Lower leg skin (tissue), 3 donors: Measurements from ENCODE around the gene SLC25A13.

Experiments used
- CTCF ChIP-seq, 3 donors: fragments of 450-650 bp; IDR thresholded peaks; one replicate each; pipeline ENCODE4 v1.5.1; 2016; ENCODE audit warnings: antibody characterized with exemption in 3 of 3, mild to moderate bottlenecking in 3 of 3, moderate library complexity in 2 of 3
- POLR2A ChIP-seq, 2 donors: fragments of 450-650 bp; IDR thresholded peaks; one replicate each; pipeline ENCODE4 v1.6.1; 2016 to 2017; ENCODE audit warnings: antibody characterized with exemption in 2 of 2, mild to moderate bottlenecking in 1 of 2, moderate library complexity in 1 of 2

DNA sequence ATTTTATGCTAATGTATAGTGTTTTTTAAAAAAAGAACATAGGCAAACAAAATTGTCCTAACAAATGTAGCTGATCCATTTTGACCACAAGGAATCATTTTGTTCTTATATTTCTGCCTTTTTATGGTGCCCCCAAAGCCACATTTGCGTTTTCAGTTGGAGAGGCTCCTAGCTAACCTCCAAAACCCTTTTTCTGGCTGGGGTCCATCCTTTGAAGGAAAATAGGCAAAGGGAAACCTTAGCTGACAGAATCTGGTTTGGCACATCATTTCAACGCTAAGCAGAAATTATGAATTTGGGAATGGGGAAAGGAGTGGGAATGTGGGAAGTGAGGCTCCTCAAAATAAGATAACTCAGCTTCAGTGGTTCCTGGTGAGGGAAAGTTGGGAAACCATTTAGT is 25.6 kb upstream of the SLC25A13 start:
- TF ChIP-seq POLR2A (IDR thresholded peaks at IDR 0.05) (no peak), CTCF (IDR thresholded peaks at IDR 0.05) (no peak)
